ENCODE measurements around the gene ATL1.
A peak's percentile ranks its signal among the peaks of the same experiment; 100 is the strongest.

ATL1 gene

GRCh38 chr14:50559990-50560930 is at the start of gene ATL1:
Gene ATL1, plus strand, starts transcription at chr14:50560145. Its CDS starts 121 bp downstream, at chr14:50560266.
- no peak for DNase-seq (ENCODE audit: low read depth in 2 of 2)

DNA sequence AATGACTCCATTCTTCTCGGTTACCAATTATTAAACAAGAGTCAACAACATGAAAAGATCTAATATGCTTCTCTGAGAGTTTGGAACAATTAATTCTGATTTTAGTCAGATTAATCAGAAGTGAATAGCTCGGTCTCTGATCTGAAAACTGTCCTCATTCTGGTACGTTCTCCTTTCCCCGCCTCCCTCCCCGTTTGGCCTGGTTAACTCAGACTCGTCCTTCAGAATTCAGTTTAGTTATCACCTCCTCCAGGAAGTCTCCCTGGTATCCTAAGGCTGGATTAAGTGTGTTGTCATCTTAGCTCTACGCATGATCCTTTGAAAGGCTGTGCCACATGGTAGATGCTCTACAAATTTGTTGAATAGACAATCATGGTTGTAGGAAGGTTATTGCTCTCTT is 49.8 kb upstream of the ATL1 start:
- no peak for DNase-seq (ENCODE audit: low read depth in 2 of 2)

- no peak for DNase-seq (ENCODE audit: low read depth in 2 of 2)
Measured at GRCh38 chr14:50512463-50512862, 47.5 kb upstream of the ATL1 start.

DNA sequence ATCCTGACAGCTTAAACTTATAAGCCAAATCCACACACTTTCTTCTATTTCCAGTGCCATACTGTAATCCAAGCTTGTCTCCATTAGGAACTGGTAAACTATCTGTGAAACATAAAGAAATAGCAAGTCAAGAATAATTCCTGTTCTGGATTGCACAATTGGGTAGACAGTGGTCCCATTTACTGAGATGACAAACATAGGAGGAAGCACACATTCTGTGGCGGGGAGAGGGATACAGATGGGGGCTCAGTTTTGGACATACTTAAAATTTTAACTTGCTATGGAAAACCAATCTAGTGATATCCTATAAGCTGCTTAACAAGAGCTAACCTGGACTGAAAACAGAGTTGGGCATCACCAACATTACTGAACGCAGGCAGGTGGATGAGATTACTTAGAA is 43.9 kb upstream of the ATL1 start:
- no peak for DNase-seq (ENCODE audit: low read depth in 2 of 2)

DNA sequence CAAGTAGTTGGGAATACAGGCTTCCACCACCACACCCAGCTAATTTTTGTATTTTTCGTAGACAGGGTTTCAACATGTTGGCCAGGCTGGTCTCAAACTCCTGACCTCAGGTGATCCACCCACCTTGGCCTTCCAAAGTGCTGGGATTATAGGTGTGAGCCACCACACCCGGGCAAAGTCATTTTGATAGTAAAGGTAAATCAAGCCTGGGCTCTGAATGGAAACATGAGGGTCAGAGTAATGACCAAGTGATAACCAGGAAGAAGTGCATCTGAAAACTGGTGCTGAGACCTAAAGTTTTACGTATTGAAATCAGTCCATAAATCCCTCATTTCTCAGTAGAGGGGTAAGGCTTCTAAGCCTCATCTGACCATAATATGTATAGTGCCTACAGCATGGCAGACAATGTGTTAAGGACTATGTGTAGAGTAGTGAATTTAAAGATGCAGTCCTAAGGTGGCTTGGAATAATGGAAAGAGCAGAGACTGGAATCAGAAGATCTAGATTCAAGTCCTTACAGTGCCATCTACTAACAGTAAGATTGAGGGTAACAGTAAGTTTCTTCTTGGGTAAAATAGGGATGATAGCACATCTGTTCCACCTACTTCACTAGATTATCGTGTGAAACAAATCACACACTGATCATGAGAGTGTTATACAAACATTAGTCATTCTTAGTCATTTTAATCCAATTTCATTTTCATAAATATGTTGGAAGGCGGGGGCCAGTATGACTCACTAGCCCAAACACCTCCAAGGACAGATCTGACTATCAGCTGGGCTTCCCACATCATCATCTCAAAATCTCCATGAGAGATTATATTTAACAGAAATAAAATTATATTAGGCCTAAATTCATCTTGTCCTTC is 38.8 kb upstream of the ATL1 start:
- no peak for DNase-seq (ENCODE audit: low read depth in 2 of 2)

GRCh38 chr14:50521912-50522341 is 38.0 kb upstream of the ATL1 start:
- no peak for DNase-seq (ENCODE audit: low read depth in 2 of 2)

DNA sequence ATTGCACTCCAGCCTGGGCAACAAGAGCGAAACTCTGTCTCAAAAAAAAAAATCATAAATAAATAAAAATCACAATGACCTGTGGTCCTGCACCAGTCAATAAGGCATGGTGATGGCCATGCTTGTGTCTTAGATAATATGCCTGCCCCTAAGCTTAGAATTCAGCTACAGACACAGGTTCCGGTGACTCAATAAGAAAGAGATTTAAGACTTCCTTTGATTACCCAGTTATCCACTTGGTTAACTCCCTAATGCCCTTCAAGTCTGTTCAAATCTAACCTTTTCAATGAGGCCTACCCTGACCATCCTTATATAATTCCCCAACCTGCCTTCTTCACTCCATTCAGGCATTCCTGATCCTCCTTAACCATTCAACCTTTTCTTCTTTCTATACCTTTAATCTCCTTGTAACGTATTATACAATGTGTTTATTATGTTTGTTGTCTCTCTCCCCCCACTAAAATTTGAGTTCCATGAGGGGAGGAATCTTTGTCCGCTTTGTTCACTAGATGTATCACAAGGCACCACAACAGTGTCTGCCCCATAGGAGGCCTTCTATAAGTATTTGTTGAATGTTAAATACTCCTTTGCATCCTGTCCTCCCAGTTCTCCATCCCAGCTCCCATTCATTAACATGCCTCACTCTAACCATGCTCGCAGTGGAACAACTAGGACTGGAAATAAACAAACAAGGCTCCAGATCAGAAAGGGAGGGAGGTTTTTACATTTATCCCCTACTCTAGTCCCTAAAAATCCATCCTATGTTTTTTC is 36.5 kb upstream of the ATL1 start:
- no peak for DNase-seq (ENCODE audit: low read depth in 2 of 2)

- DNase-seq (ENCODE audit: low read depth in 2 of 2): no peak
Measured at GRCh38 chr14:50524060-50524459, 35.9 kb upstream of the ATL1 start.

DNA sequence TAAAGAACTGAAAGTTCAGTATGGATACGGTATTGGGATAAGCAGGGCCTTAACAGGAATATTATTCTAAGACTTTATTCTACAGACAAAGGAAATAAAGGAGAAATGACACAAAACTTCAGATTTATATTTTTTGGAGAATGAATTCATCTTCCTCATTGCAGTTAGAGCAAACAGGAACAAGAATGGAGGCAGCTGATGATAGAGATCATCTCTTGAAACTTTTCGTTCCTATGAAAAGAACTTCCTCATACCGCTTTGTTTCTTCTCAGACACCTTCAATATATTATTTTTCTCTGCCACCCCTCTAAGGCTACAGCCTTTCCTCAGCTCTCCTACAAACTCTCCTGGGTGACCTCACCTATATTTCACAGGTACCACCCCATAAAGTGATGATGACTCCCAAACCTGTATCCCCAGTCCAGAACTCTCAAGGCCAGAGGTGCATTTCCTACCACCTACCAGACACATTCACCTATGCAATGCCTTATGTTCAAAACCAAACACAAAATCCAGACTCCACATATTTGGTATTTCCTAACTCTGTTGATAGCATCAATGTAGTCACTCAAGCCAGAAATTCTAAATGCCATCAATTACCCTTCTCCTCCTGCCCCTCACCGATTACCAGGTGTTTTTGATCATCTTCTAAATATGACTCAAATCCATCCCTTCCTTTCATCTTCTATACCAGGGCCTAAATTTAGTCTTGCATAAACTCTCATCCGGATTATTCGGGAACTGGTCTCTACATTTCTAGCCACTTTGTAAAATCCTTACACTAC is 35.0 kb upstream of the ATL1 start:
- DNase-seq (ENCODE audit: low read depth in 2 of 2): no peak

DNA sequence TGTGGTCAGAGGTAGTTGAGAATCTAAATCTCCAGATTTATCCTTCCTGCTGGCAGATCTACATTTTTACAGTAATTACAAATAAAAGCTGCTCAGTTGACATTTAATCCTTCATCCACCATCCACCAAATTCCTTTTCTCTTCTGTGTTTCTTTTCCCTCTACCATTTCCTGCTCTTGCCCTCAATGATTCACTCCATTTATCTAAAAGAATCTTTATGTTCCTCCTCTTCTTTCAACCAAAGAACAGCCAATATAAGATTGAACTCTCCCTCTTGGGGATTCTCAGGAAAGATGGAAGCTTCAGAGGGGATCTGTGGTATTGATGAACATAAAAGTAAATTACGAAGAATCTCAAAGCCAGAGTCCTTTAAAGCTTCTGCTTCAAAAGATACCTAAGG is 31.9 kb upstream of the ATL1 start:
- no peak for DNase-seq (ENCODE audit: low read depth in 2 of 2)

- no peak for DNase-seq (ENCODE audit: low read depth in 2 of 2)
Measured at GRCh38 chr14:50529288-50530179, 30.4 kb upstream of the ATL1 start.

DNA sequence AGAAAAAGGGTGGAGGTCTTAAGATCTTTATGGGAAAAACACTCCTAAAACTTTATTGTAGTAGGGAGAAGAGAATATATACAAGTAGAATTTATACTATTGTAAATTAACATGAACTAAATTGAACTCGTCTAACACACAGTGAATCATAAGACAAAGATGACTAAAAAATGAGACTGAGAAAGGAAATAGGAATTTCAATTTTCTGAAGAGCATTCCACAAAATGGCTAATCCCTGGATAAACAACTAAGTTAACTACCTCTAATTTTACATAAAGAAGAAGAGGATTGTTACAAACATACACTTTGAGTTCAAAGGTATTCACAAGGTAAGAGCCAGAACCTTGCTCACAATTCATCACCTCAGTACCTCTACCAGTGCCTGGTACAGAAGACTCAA is 29.6 kb upstream of the ATL1 start:
- no peak for DNase-seq (ENCODE audit: low read depth in 2 of 2)

DNA sequence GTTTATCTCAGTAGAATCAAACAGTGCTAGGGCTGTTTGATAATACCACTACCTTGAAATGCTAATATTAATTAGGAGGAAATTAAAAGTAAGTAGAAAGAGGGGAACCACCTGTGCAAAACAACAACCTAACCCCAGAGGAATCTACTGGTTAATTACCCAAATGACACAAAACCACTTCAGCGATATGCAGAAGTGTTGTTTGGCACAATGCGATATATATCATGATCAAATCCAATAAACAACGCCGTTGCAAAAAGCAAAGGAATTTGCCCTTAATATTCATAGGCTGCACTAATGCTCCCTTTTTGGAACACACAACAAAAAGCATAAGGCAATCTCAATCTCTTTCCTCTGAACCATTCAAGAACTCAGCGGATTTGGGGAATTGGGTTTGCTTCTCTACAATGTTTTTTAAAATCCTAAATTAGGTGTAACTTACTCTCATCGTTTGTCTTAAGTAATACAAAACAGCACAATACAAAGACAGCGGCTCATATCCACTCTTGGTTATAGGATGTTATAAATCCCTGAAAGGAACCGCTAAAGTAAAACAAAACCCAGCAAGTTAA is 29.1 kb upstream of the ATL1 start:
- no peak for DNase-seq (ENCODE audit: low read depth in 2 of 2)

DNA sequence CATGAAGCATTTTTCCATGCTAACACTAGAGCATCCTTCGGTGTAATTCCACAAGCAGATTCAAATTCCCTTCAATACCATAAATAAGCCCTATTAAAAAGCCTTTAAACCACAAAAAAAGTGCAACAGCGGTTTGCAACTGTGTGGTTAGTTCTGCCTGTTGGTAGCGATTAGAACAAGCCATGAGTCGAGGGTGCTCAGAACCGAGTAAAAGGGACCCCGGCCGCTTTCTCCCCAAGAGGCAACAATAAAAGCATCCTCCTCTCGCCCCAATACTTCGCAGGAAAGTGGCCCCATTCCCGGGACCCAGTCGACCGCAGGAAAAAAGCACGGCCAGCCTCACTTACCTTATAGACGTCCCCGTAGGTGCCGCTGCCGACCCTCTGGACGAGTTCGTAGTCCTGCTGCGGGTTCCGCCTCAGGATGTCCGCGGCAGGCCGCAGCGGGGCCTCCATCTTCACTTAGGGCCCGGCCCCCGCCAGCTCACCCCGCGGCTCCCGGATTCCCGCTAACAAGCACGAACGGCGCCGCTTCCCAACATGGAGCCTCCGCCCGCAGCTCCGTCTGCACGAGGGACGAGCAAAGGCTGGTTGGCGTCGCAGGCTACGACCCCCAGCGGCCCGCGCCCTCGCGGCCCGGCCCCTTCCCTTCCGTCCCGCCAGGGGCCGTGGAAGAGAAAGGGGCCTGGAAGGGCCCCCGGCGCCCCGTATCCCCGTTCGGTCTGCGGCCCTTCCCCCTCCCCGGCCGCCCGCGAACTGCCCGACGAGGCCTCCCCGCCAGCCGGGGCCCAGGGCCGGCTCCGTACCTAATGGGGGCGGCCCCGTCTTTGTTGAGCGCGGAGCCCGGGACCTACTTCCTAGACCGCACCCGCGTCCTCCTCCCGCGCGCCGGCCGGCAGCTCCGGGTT is 28.1 kb upstream of the ATL1 start:
- no peak for DNase-seq (ENCODE audit: low read depth in 2 of 2)

DNA sequence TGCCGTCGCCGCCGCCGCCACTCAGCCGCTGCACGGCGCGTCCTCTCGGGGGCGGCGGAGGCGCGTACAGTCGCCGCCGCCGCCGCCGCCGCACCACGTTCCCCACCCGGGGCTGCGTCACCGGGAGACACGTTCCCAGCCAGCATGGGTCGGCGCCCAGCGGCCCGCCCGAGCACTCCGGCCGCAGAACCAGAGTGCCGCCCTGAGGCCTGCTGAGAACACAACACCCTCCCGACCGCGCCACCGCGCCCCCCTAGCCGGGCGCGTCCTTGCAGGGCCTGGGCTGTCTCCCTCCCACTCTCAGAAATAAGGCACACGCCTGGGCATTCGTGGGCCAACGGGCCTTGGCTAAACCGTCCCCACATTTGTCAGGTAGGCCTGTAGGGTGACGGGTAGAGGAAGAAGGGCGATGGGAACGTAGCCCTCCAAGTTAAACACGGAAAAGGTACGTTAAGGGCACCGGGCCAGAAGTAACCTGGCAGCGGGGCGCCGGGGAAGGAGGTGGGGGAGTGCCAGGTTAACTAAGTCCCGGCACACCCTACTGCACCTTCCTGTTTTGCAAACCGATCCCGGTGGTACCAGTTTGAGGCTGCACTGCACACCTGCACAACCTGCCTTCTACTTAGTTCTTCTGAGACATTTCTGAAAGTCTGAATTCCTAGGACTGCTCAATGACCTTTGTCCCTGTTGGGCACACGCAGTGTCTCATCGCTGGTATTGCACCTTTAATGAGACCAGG is 27.3 kb upstream of the ATL1 start, which contains the start of gene MAP4K5:
TSS of gene MAP4K5 (minus strand) at position 68 of the 739 bp plus-strand sequence. CDS start 520 bp downstream, outside the sequence.
- peak; percentile 75 to 80 for DNase-seq (ENCODE audit: low read depth in 2 of 2)

DNA sequence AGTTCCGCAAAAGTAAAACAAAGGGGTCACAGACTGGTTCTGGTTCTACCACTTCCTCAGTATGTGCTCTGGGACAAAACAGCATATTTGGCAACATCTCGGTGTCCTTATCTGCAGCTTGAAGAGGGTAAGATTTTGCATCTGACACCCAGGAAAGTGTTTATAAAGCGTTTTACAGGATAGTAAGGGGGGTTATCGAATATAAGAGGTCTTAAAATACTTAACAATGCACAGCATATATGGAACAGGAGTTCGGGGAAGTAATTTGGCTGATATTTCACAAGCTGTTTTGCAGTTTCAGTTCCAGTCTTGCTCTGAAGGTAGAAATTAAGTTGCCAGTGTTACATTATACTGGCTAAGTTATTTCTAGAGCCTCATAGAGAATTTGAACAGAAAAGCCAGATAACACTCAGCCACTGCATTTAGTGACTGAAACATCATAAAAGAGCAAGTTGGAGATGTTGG is 26.7 kb upstream of the ATL1 start:
- DNase-seq (ENCODE audit: low read depth in 2 of 2): no peak

GRCh38 chr14:50533806-50534205 is 26.1 kb upstream of the ATL1 start:
- DNase-seq (ENCODE audit: low read depth in 2 of 2): no peak

DNA sequence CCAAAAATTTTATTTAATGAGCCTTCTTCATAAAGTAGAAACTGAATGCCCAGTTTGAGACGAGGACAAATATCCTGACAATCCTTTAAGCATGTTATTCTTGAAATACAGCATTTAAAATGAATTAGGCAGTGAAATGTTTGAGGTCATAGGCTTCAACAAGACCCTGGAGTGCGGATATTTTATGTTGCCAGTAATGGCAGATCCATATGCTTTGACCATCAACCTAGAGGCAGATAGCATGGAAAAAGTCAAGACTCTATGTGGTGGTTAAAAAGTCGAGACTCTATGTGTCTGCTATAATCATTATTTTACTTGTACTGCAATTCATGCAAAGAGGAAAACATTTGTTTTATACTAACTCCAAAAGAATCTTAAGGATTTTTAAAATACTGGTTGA is 25.5 kb upstream of the ATL1 start:
- DNase-seq (ENCODE audit: low read depth in 2 of 2): no peak
